Karpas-422 (cell line): Measurements from ENCODE around the gene UCP1. TPM values are rescaled to one million over a fixed set of nuclear protein-coding genes. Genes with fewer than 3 reads are reported as not detected.

Source experiments
- DNase-seq: peaks from one replicate; pipeline ENCODE4 v3.0.0-alpha.2; 2015
- H2AFZ ChIP-seq: fragments of 200-600 bp; sonication (generic); 2 replicates; pipeline ENCODE4 v1.6.1; 2014; ENCODE audit warnings: antibody characterized with exemption, low read length, mixed read lengths
- H3K27ac ChIP-seq: fragments of 200-600 bp; sonication (generic); 2 replicates; pipeline ENCODE4 v1.5.1; 2014; ENCODE audit warnings: mild to moderate bottlenecking, low read length, moderate library complexity
- H3K27me3 ChIP-seq: fragments of 200-600 bp; sonication (generic); 2 replicates; pipeline ENCODE4 v1.6.1; 2014; ENCODE audit warnings: low read length, mixed read lengths
- H3K36me3 ChIP-seq: fragments of 200-600 bp; sonication (generic); 2 replicates; pipeline ENCODE4 v1.6.1; 2014; ENCODE audit warnings: low read length, mixed read lengths; ENCODE audit not compliant: insufficient read depth
- H3K4me1 ChIP-seq: fragments of 200-600 bp; sonication (generic); 2 replicates; pipeline ENCODE4 v1.6.1; 2014; ENCODE audit warnings: mild to moderate bottlenecking, low read length, mixed read lengths
- H3K4me2 ChIP-seq: fragments of 200-600 bp; sonication (generic); 2 replicates; pipeline ENCODE4 v1.6.1; 2014; ENCODE audit warnings: low read length, low read depth, mild to moderate bottlenecking; ENCODE audit not compliant: poor library complexity, severe bottlenecking
- H3K4me3 ChIP-seq: fragments of 200-600 bp; sonication (generic); 2 replicates; pipeline ENCODE4 v1.5.1; 2014; ENCODE audit warnings: mild to moderate bottlenecking, antibody characterized with exemption, low read length, mixed read lengths
- H3K79me2 ChIP-seq: fragments of 200-600 bp; sonication (generic); 2 replicates; pipeline ENCODE4 v1.6.1; 2014; ENCODE audit warnings: mild to moderate bottlenecking, low read length, mixed read lengths
- H3K9ac ChIP-seq: fragments of 200-600 bp; sonication (generic); 2 replicates; pipeline ENCODE4 v1.6.0; 2014; ENCODE audit warnings: low read length
- H3K9me2 ChIP-seq: fragments of 200-600 bp; sonication (generic), shearing (Covaris generic); replicated peaks from 2 replicates; pipeline ENCODE4 v1.6.0; 2014; ENCODE audit warnings: mild to moderate bottlenecking, low read length, moderate library complexity; ENCODE audit not compliant: insufficient read depth
- H3K9me3 ChIP-seq: fragments of 300-700, 200-600 bp; sonication (generic); 2 replicates; pipeline ENCODE4 v1.6.1; 2014; ENCODE audit warnings: low read length, mixed read lengths
- H4K20me1 ChIP-seq: fragments of 200-600 bp; sonication (generic); 2 replicates; pipeline ENCODE4 v1.6.1; 2014; ENCODE audit warnings: mild to moderate bottlenecking, antibody characterized with exemption, low read length, low read depth; ENCODE audit not compliant: insufficient read depth
- total RNA-seq: library from RNA; depleted of rRNA; stranded (reverse); fragments of >200 nt; shearing (Covaris generic); gene quantifications from 2 replicates; pipeline ENCODE4 v1.2.3, GENCODE V29; 2014; ENCODE audit warnings: low replicate concordance

The UCP1 gene
- total RNA-seq, 1 experiment from 2014 or later: not detected

- no peak overlapping the region for H3K4me3 ChIP-seq
- no peaks in the 10 kb centered on the region for H3K4me1 ChIP-seq
- no peaks in the 10 kb centered on the region for H3K9me2 ChIP-seq
- DNase-seq: no peak
- H3K27ac ChIP-seq: no peak overlapping the region
- H4K20me1 ChIP-seq: no peaks in the 10 kb centered on the region
- H3K9me3 ChIP-seq: no peaks in the 10 kb centered on the region
- H2AFZ ChIP-seq: no peak overlapping the region
- H3K9ac ChIP-seq: no peak overlapping the region
- H3K4me2 ChIP-seq: no peak overlapping the region
- no peaks in the 10 kb centered on the region for H3K79me2 ChIP-seq
- H3K36me3 ChIP-seq: no peaks in the 10 kb centered on the region
- no peaks in the 10 kb centered on the region; the same call in 1 of the 2 replicates for H3K27me3 ChIP-seq
Measured at GRCh38 chr4:140604544-140604943, 35.8 kb upstream of the UCP1 start.

- no peak for DNase-seq
- H3K4me1 ChIP-seq: no peaks in the 10 kb centered on the region
- no peaks in the 10 kb centered on the region for H3K36me3 ChIP-seq
- no peaks in the 10 kb centered on the region for H3K79me2 ChIP-seq
- H3K4me2 ChIP-seq: no peak overlapping the region
- H2AFZ ChIP-seq: no peak overlapping the region
- no peak overlapping the region for H3K4me3 ChIP-seq
- no peaks in the 10 kb centered on the region for H4K20me1 ChIP-seq
- H3K9me3 ChIP-seq: no peaks in the 10 kb centered on the region
- no peak overlapping the region for H3K27ac ChIP-seq
- no peak overlapping the region for H3K9ac ChIP-seq
- no peaks in the 10 kb centered on the region; the same call in 1 of the 2 replicates for H3K27me3 ChIP-seq
- no peaks in the 10 kb centered on the region for H3K9me2 ChIP-seq
Measured at GRCh38 chr4:140603286-140603685, 34.5 kb upstream of the UCP1 start.

DNA sequence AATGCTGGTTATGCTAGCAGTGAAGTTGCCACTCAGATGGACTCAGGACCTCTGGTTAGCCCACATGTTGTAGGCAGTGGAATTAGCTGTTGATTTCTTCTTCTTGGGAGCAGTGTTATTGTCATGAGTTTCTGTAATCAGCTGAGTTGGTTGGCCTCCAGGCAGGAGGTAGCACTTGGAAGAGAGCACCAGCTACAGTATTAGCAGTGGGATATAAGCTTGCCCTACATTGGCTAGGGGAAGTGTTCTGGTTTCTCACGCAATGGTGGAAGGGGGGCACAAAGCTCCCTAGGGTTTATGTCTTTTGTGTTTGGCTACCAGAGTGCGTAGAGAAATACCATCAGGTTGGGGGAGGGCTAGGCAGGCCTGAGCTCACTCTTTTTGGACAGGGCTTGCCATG, 34.0 kb upstream of the UCP1 start:
- no peak for DNase-seq
- Histone ChIP-seq H3K79me2 (no peaks in the 10 kb centered on the region), H4K20me1 (no peaks in the 10 kb centered on the region), H3K9me3 (no peaks in the 10 kb centered on the region), H3K9me2 (no peaks in the 10 kb centered on the region), H3K4me3 (no peak overlapping the region), H3K9ac (no peak overlapping the region), H3K4me1 (no peaks in the 10 kb centered on the region), H3K4me2 (no peak overlapping the region), H3K27me3 (no peaks in the 10 kb centered on the region; the same call in 1 of the 2 replicates), H3K27ac (no peak overlapping the region), H3K36me3 (no peaks in the 10 kb centered on the region), H2AFZ (no peak overlapping the region)

- Histone ChIP-seq H3K79me2 (no peaks in the 10 kb centered on the region), H3K9ac (no peak overlapping the region), H3K27me3 (no peaks in the 10 kb centered on the region; the same call in 1 of the 2 replicates), H3K36me3 (no peaks in the 10 kb centered on the region), H3K27ac (no peak overlapping the region), H4K20me1 (no peaks in the 10 kb centered on the region), H3K4me1 (no peaks in the 10 kb centered on the region), H2AFZ (no peak overlapping the region), H3K9me2 (no peaks in the 10 kb centered on the region), H3K9me3 (no peaks in the 10 kb centered on the region), H3K4me3 (no peak overlapping the region), H3K4me2 (no peak overlapping the region)
- no peak for DNase-seq
Measured at GRCh38 chr4:140600408-140600807, 31.6 kb upstream of the UCP1 start.

DNA sequence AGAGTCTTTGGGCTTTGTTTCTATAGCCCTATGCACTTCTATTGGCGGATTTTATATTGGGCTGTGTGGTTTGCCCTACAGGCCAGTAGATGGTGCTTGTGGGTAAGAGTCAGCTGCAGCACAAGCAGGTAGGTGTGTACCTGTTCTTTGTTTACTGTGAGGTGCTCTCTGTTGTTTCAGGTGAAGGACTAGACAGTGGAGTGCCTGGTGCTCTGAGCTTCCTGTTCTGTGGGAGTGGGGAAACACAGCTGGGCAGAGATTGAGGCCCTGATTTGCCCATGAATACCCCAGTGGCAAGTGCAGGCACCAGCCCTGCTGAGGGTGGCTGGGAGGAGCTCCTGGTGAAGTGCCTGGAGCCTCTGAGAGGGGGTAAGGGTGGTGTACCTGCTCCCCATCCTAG, 26.3 kb upstream of the UCP1 start:
- no peaks in the 10 kb centered on the region for H3K79me2 ChIP-seq
- no peaks in the 10 kb centered on the region for H3K36me3 ChIP-seq
- no peaks in the 10 kb centered on the region for H3K27me3 ChIP-seq
- no peaks in the 10 kb centered on the region for H3K4me1 ChIP-seq
- peak; percentile 68 for DNase-seq
- H3K9ac ChIP-seq: no peak overlapping the region
- H3K4me3 ChIP-seq: no peak overlapping the region
- no peaks in the 10 kb centered on the region for H3K9me3 ChIP-seq
- no peaks in the 10 kb centered on the region for H4K20me1 ChIP-seq
- no peak overlapping the region for H3K27ac ChIP-seq
- H3K9me2 ChIP-seq: no peaks in the 10 kb centered on the region
- no peak overlapping the region for H2AFZ ChIP-seq
- no peak overlapping the region for H3K4me2 ChIP-seq

- no peak for DNase-seq
- H2AFZ ChIP-seq: no peak overlapping the region
- no peaks in the 10 kb centered on the region for H3K9me3 ChIP-seq
- no peak overlapping the region for H3K9ac ChIP-seq
- no peak overlapping the region for H3K4me2 ChIP-seq
- no peak overlapping the region for H3K27ac ChIP-seq
- no peaks in the 10 kb centered on the region for H4K20me1 ChIP-seq
- H3K4me1 ChIP-seq: no peaks in the 10 kb centered on the region
- no peaks in the 10 kb centered on the region for H3K79me2 ChIP-seq
- no peaks in the 10 kb centered on the region for H3K9me2 ChIP-seq
- H3K27me3 ChIP-seq: no peaks in the 10 kb centered on the region
- H3K4me3 ChIP-seq: no peak overlapping the region
- no peaks in the 10 kb centered on the region for H3K36me3 ChIP-seq
Measured at GRCh38 chr4:140584439-140584838, 15.7 kb upstream of the UCP1 start.

DNA sequence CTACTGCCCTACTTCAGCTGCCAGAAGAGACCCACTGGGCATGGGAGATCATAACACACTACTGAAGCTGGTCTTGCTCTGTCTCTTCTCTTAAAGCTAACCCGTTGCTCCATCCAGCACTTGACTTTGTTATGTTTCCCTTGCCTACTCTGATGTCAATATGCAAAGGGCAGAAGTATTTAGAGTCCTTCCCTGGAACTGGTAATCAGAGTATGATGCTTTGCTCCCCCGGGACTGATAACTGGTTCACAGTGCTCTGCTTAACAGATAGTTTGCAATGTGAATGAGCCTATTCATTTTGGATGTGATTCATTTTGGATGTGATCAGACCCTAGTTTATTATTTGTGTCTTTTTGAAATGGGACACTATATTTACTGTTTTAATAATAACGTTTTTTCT, 12.3 kb upstream of the UCP1 start:
- Histone ChIP-seq H4K20me1 (no peaks in the 10 kb centered on the region), H3K27ac (no peak overlapping the region), H3K9me2 (no peaks in the 10 kb centered on the region), H3K79me2 (no peaks in the 10 kb centered on the region), H3K9ac (no peak overlapping the region), H3K27me3 (no peaks in the 10 kb centered on the region), H3K9me3 (no peaks in the 10 kb centered on the region), H3K4me1 (no peaks in the 10 kb centered on the region), H3K4me2 (no peak overlapping the region), H2AFZ (no peak overlapping the region), H3K4me3 (no peak overlapping the region), H3K36me3 (no peaks in the 10 kb centered on the region)
- DNase-seq: no peak

DNA sequence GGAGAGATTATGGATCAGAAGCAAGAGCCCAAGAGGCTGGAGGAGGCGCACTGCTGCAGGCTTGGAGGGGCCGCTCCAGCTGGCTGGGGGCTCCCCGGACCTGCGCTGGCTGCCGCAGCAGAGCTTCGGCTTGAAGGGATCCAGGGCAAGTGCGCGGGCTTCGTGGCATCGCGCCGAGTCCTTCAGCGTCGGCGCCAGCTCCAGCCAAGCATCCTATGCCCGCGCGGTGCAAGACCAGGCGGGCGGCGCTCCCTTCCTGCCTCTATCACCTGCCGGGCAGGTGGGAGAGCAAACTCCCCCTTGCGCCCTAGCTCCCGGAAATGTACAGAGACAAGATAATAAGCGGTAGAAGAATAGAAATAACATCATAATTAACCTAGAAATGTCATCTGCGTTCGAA, 10.5 kb upstream of the UCP1 start:
- no peaks in the 10 kb centered on the region for H3K9me2 ChIP-seq
- no peaks in the 10 kb centered on the region for H3K79me2 ChIP-seq
- no peak overlapping the region for H3K4me3 ChIP-seq
- no peaks in the 10 kb centered on the region for H3K36me3 ChIP-seq
- H2AFZ ChIP-seq: no peak overlapping the region
- H3K27ac ChIP-seq: no peak overlapping the region
- H3K9ac ChIP-seq: no peak overlapping the region
- H3K9me3 ChIP-seq: no peaks in the 10 kb centered on the region
- H3K4me2 ChIP-seq: no peak overlapping the region
- H4K20me1 ChIP-seq: no peaks in the 10 kb centered on the region
- no peaks in the 10 kb centered on the region for H3K27me3 ChIP-seq
- DNase-seq: no peak
- no peaks in the 10 kb centered on the region for H3K4me1 ChIP-seq

DNA sequence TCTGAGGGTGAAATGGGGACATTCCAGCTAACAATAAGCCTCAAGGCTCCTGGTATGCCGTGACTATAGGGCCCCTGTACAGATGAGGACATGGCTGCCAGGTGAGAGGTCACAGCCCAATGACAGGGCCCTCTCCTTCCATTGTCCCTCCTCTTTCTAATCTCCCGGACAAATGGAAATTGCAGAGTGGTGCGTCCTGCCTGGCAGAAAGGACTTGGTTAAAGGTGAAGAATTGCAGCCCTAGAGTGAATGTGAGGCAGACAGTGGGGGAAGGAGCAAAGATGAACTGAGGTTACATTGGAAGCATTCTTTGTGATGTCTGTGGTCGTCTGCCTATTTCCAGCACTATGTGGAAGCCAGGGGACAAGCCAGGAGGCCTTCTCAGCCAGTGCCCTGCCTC, 6.7 kb upstream of the UCP1 start:
- no peaks in the 10 kb centered on the region for H3K4me1 ChIP-seq
- H2AFZ ChIP-seq: no peak overlapping the region
- no peak overlapping the region for H3K9ac ChIP-seq
- no peaks in the 10 kb centered on the region for H3K79me2 ChIP-seq
- no peak overlapping the region for H3K4me2 ChIP-seq
- no peaks in the 10 kb centered on the region for H3K9me2 ChIP-seq
- DNase-seq: no peak
- H3K4me3 ChIP-seq: no peak overlapping the region
- no peaks in the 10 kb centered on the region for H3K9me3 ChIP-seq
- H3K36me3 ChIP-seq: no peaks in the 10 kb centered on the region
- H3K27ac ChIP-seq: no peak overlapping the region
- no peaks in the 10 kb centered on the region for H3K27me3 ChIP-seq
- no peaks in the 10 kb centered on the region for H4K20me1 ChIP-seq
